Mucosa of rectum (tissue), 2 donors: ENCODE measurements around the gene GUCY2C.
A peak's percentile ranks its signal among the peaks of the same experiment; 100 is the strongest.

Experiments used
- H3K27ac ChIP-seq, 2 donors: one replicate each; pipeline ENCODE4 v1.7.0; 2013; ENCODE audit warnings: inconsistent platforms in 2 of 2, low read depth in 2 of 2, low read length in 2 of 2
- H3K27me3 ChIP-seq, 2 donors: one replicate each; pipeline ENCODE4 v1.7.0; 2013; ENCODE audit warnings: low read length in 2 of 2; ENCODE audit not compliant: control insufficient read depth in 2 of 2, insufficient read depth in 2 of 2
- H3K36me3 ChIP-seq, 2 donors: one replicate each; pipeline ENCODE4 v1.7.0; 2013; ENCODE audit warnings: low read length in 2 of 2; ENCODE audit not compliant: control insufficient read depth in 2 of 2, insufficient read depth in 2 of 2
- H3K4me1 ChIP-seq, 2 donors: one replicate each; pipeline ENCODE4 v1.7.0; 2013; ENCODE audit warnings: low read length in 2 of 2, mild to moderate bottlenecking in 1 of 2; ENCODE audit not compliant: control insufficient read depth in 2 of 2, insufficient read depth in 2 of 2
- H3K4me3 ChIP-seq, 2 donors: one replicate each; pipeline ENCODE4 v1.7.0; 2013; ENCODE audit warnings: low read length in 2 of 2
- H3K9ac ChIP-seq, 2 donors: one replicate each; pipeline ENCODE4 v1.7.0; 2013; ENCODE audit warnings: low read length in 2 of 2, low read depth in 1 of 2, mild to moderate bottlenecking in 1 of 2
- H3K9me3 ChIP-seq, 2 donors: one replicate each; pipeline ENCODE4 v1.7.0; 2013; ENCODE audit warnings: low read length in 2 of 2; ENCODE audit not compliant: control insufficient read depth in 2 of 2
- donor health status: healthy.
- donor health status: Normal muscosa, but diverticular disease.

GUCY2C gene

GRCh38 chr12:14710632-14711320 lies 14.4 kb upstream of the GUCY2C start:
- Histone ChIP-seq H3K27me3 (no peaks in the 10 kb centered on the region), H3K9me3 (no peaks in the 10 kb centered on the region), H3K36me3 (no peaks in the 10 kb centered on the region), H3K27ac (peak overlapping the region; percentile 46 to 52), H3K9ac (no peak overlapping the region), H3K4me3 (no peak overlapping the region), H3K4me1 (peaks cover 4 to 18% of the 10 kb centered on the region in 2 donors)

GRCh38 chr12:14701809-14702568 lies 5.6 kb upstream of the GUCY2C start:
- H3K4me3 ChIP-seq, result no peak overlapping the region
- H3K9ac ChIP-seq, result no peak overlapping the region
- peaks cover 7 to 9% of the 10 kb centered on the region in 2 donors for H3K4me1 ChIP-seq
- no peaks in the 10 kb centered on the region for H3K27me3 ChIP-seq
- no peaks in the 10 kb centered on the region for H3K9me3 ChIP-seq
- no peaks in the 10 kb centered on the region for H3K36me3 ChIP-seq
- peak overlapping the region; percentile 27 to 38 for H3K27ac ChIP-seq

GRCh38 chr12:14700935-14701334 lies 4.5 kb upstream of the GUCY2C start:
- H3K9ac ChIP-seq, result no peak overlapping the region
- no peak overlapping the region for H3K27ac ChIP-seq
- no peaks in the 10 kb centered on the region for H3K9me3 ChIP-seq
- no peak overlapping the region for H3K4me3 ChIP-seq
- H3K27me3 ChIP-seq, result no peaks in the 10 kb centered on the region
- H3K4me1 ChIP-seq, result peaks cover 7 to 9% of the 10 kb centered on the region in 2 donors
- no peaks in the 10 kb centered on the region for H3K36me3 ChIP-seq

GRCh38 chr12:14699923-14700322 lies 3.5 kb upstream of the GUCY2C start:
- no peak overlapping the region for H3K27ac ChIP-seq
- H3K36me3 ChIP-seq, result no peaks in the 10 kb centered on the region
- H3K4me1 ChIP-seq, result peaks cover 7 to 9% of the 10 kb centered on the region in 2 donors
- H3K9me3 ChIP-seq, result no peaks in the 10 kb centered on the region
- no peak overlapping the region for H3K4me3 ChIP-seq
- no peak overlapping the region for H3K9ac ChIP-seq
- no peaks in the 10 kb centered on the region for H3K27me3 ChIP-seq

- Histone ChIP-seq H3K9ac (no peak overlapping the region), H3K27ac (no peak overlapping the region), H3K4me3 (no peak overlapping the region), H3K9me3 (no peaks in the 10 kb centered on the region), H3K4me1 (peaks cover 7 to 9% of the 10 kb centered on the region in 2 donors), H3K27me3 (no peaks in the 10 kb centered on the region), H3K36me3 (no peaks in the 10 kb centered on the region)
Measured at GRCh38 chr12:14698555-14698954, 2.2 kb upstream of the GUCY2C start.

- Histone ChIP-seq H3K27me3 (no peaks in the 10 kb centered on the region), H3K27ac (peak overlapping the region; percentile 75 to 91), H3K9ac (peak overlapping the region; percentile 63 to 77), H3K36me3 (peaks cover 0 to 2% of the 10 kb centered on the region in 2 donors), H3K4me1 (peaks cover 0 to under 1% of the 10 kb centered on the region in 2 donors), H3K4me3 (peak overlapping the region; percentile 67 to 87), H3K9me3 (no peaks in the 10 kb centered on the region)
Measured at GRCh38 chr12:14695715-14696141, 671 bp downstream of the GUCY2C start.

GRCh38 chr12:14694970-14695369 lies 1.4 kb downstream of the GUCY2C start:
- no peaks in the 10 kb centered on the region for H3K4me1 ChIP-seq
- H3K9ac ChIP-seq, result peak overlapping the region; percentile 44 to 63
- H3K9me3 ChIP-seq, result no peaks in the 10 kb centered on the region
- peaks cover 0 to 2% of the 10 kb centered on the region in 2 donors for H3K36me3 ChIP-seq
- H3K27me3 ChIP-seq, result no peaks in the 10 kb centered on the region
- H3K27ac ChIP-seq, result peak overlapping the region in 1 of 2 donors; percentile 75
- peak overlapping the region; percentile 67 to 87 for H3K4me3 ChIP-seq

GRCh38 chr12:14694145-14694714 lies 2.2 kb downstream of the GUCY2C start:
- peaks cover 0 to 2% of the 10 kb centered on the region in 2 donors for H3K36me3 ChIP-seq
- no peaks in the 10 kb centered on the region for H3K27me3 ChIP-seq
- peak overlapping the region in 1 of 2 donors; percentile 59 for H3K9ac ChIP-seq
- no peaks in the 10 kb centered on the region for H3K9me3 ChIP-seq
- H3K27ac ChIP-seq, result no peak overlapping the region
- no peaks in the 10 kb centered on the region for H3K4me1 ChIP-seq
- peak overlapping the region; percentile 67 to 87 for H3K4me3 ChIP-seq

GRCh38 chr12:14693116-14693515 lies 3.3 kb downstream of the GUCY2C start:
- Histone ChIP-seq H3K27ac (no peak overlapping the region), H3K9me3 (no peaks in the 10 kb centered on the region), H3K4me1 (no peaks in the 10 kb centered on the region), H3K27me3 (no peaks in the 10 kb centered on the region), H3K4me3 (no peak overlapping the region), H3K36me3 (peaks cover 0 to 5% of the 10 kb centered on the region in 2 donors), H3K9ac (no peak overlapping the region)

- Histone ChIP-seq H3K9me3 (no peaks in the 10 kb centered on the region), H3K4me3 (no peak overlapping the region), H3K27me3 (no peaks in the 10 kb centered on the region), H3K36me3 (peaks cover 6 to 17% of the 10 kb centered on the region in 2 donors), H3K9ac (no peak overlapping the region), H3K4me1 (no peaks in the 10 kb centered on the region), H3K27ac (no peak overlapping the region)
Measured at GRCh38 chr12:14691560-14691959, 4.8 kb downstream of the GUCY2C start.
